Measurements from ENCODE around the gene UMODL1.

The UMODL1 gene

GRCh38 chr21:42027085-42027821 lies 43.9 kb upstream of the UMODL1 start:
- no peak for DNase-seq (ENCODE audit: low read depth)
- no peak for TF ChIP-seq CTCF (conservative IDR thresholded peaks at IDR 0.05; ENCODE audit: low read depth, low read length)
- no peak overlapping the region for H3K4me3 ChIP-seq (ENCODE audit: low read depth, low read length)

- H3K4me3 ChIP-seq (ENCODE audit: low read depth, low read length) = no peak overlapping the region
- TF ChIP-seq CTCF (conservative IDR thresholded peaks at IDR 0.05; ENCODE audit: low read depth, low read length) = no peak
- DNase-seq (ENCODE audit: low read depth) = no peak
These were observed 43.0 kb upstream of the UMODL1 start for GRCh38 chr21:42027822-42028765.

- TF ChIP-seq CTCF (conservative IDR thresholded peaks at IDR 0.05; ENCODE audit: low read depth, low read length) = no peak
- DNase-seq (ENCODE audit: low read depth) = no peak
- H3K4me3 ChIP-seq (ENCODE audit: low read depth, low read length) = no peak overlapping the region
These were observed 42.2 kb upstream of the UMODL1 start for GRCh38 chr21:42028766-42029425.

- TF ChIP-seq CTCF (conservative IDR thresholded peaks at IDR 0.05; ENCODE audit: low read depth, low read length) = no peak
- H3K4me3 ChIP-seq (ENCODE audit: low read depth, low read length) = no peak overlapping the region
- DNase-seq (ENCODE audit: low read depth) = no peak
These were observed 40.8 kb upstream of the UMODL1 start for GRCh38 chr21:42030311-42030710.

GRCh38 chr21:42031241-42031640 lies 39.9 kb upstream of the UMODL1 start:
- no peak for DNase-seq (ENCODE audit: low read depth)
- no peak for TF ChIP-seq CTCF (conservative IDR thresholded peaks at IDR 0.05; ENCODE audit: low read depth, low read length)
- no peak overlapping the region for H3K4me3 ChIP-seq (ENCODE audit: low read depth, low read length)

- DNase-seq (ENCODE audit: low read depth) = no peak
- no peak for TF ChIP-seq CTCF (conservative IDR thresholded peaks at IDR 0.05; ENCODE audit: low read depth, low read length)
- H3K4me3 ChIP-seq (ENCODE audit: low read depth, low read length) = no peak overlapping the region
These were observed 39.3 kb upstream of the UMODL1 start for GRCh38 chr21:42031816-42032215.
